ENCODE results near the gene CSN3.

DNA sequence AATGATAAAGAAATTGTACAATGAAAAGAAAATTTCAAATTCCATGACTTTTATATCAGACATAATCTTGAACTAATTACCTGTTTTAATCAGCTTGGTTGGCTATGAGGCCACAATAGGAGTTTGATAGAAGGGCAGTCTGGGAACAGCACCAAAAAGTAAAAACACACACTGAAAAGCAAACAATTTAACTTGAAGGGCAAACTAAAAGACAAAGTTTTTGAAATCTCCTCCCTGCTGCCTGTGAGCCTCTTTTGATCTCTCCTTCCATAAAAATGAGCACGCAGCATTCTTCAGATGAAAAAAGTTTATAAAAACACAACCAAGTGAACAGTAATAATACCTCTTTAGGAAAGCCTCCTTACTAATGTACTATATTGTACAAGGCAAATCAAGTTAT is 38.8 kb upstream of the CSN3 start:
- TF ChIP-seq, protein P1, sequence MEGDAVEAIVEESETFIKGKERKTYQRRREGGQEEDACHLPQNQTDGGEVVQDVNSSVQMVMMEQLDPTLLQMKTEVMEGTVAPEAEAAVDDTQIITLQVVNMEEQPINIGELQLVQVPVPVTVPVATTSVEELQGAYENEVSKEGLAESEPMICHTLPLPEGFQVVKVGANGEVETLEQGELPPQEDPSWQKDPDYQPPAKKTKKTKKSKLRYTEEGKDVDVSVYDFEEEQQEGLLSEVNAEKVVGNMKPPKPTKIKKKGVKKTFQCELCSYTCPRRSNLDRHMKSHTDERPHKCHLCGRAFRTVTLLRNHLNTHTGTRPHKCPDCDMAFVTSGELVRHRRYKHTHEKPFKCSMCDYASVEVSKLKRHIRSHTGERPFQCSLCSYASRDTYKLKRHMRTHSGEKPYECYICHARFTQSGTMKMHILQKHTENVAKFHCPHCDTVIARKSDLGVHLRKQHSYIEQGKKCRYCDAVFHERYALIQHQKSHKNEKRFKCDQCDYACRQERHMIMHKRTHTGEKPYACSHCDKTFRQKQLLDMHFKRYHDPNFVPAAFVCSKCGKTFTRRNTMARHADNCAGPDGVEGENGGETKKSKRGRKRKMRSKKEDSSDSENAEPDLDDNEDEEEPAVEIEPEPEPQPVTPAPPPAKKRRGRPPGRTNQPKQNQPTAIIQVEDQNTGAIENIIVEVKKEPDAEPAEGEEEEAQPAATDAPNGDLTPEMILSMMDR (IDR thresholded peaks at IDR 0.05), result no peak
- TF ChIP-seq EZH2phosphoT487 (IDR thresholded peaks at IDR 0.05) (no peak), EZH2 (IDR thresholded peaks at IDR 0.05) (no peak)

All from neural progenitor cell (in vitro differentiated cells).